GM19397 (cell line): ENCODE measurements around the gene SENP7.
"Not testable (repeated sequence)": the region's sequence is repeated elsewhere in the genome, so short reads cannot be mapped to it uniquely, and the experiment has no call there.

Experiments
- ATAC-seq: cut with Tn5 transposase; IDR thresholded peaks from one replicate; pipeline ENCODE4 v1.9.1; 2021; ENCODE audit warnings: mild to moderate bottlenecking, moderate library complexity; ENCODE audit not compliant: unreplicated experiment

SENP7 gene

DNA sequence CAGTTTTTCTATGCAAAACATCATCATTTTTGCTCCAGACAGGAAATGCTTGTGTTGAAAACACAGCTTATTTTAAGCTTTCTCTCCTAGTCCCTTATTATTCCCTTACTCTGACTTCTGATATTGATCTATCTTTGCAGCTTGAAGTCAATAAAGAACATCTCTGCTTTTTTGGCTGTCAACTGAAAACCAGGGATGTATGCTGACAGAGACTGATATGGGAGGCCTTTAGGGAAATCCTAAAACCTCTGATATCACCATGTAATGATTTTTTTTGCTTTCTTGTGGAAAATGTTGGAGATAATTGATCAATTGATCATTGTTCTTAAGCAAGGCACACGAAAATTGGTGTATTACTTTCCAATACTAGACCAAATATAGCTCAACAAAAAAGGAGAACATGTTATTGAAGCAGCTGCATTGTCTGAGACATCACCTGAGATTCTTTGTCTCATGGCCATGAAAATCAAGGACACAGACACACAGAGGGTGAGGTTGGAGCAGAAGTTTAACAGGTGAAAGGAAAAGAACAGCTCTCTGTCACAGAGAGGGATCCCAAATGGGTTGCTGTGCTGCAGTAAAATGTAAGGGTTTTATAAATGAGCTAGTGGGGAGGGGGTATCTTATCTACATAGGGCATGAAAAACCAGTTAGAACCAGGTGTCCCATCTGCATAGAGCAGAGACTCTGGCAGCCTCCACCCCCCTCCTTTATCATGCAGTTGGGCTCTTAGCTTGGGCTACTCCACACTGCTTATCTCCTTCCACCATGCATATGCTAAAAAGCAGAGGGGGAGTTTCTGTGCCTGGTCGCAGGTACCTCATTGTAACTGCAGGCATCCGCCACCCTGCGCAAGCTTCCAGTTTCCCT lies 17.0 kb upstream of the SENP7 start:
- ATAC-seq, result no peak

GRCh38 chr3:101527906-101528305 lies 14.9 kb upstream of the SENP7 start:
- no peak for ATAC-seq

DNA sequence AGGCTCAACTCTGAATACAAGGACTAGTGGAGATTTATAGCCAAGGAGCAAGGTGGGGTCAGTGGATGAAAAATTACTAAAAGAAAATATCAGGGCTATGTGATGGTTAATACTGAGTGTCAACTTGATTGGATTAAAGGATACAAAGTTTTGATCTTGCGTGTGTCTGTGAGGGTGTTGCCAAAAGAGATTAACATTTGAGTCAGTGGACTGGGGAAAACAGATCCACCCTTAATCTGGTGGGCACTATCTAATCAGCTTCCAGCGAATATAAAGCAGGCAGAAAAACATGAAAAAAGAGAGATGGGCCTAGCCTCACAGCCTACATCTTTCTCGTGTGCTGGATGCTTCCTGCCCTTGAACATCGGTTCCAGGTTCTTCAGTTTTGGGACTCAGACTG lies 14.4 kb upstream of the SENP7 start:
- ATAC-seq, result no peak

GRCh38 chr3:101521211-101521701 lies 8.2 kb upstream of the SENP7 start:
- ATAC-seq, result no peak

DNA sequence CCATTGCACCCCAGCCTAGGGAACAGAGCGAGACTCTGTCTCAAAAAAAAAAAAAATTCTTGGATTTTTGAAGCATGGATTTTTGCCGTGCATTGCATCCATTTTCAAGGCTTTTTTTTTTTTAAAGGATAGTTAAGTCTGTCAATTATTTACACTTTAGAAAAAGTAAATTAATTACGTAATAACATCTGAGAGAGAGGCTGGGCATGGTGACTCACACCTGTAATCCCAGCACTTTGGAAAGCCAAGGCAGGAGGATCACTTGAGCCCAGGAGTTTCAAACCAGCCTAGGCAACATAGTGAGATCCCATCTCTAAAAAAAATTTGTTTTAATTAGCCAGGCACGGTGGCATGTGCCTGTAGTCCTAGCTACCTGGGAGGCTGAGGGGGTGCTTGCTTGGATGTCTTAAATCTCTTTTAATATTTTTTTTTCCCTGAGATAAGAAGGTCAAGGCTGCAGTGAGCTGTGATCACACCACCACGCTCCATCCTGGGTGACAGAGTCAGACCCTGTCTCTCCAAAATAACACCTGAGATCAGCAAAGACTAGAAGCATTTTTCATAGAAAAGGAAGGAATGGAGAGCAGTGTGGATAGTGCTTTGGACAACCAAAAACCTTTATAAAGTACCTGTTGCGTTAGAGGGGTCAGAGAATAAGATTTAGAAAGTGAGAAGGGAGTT lies 6.8 kb upstream of the SENP7 start:
- no peak for ATAC-seq

- ATAC-seq, result peak; percentile 97
These were observed 5.4 kb upstream of the SENP7 start for GRCh38 chr3:101518421-101518871.

- no peak for ATAC-seq
These were observed 491 bp upstream of the SENP7 start for GRCh38 chr3:101513419-101513986.

- no peak for ATAC-seq
These were observed 691 bp downstream of the SENP7 start for GRCh38 chr3:101512396-101512645.

DNA sequence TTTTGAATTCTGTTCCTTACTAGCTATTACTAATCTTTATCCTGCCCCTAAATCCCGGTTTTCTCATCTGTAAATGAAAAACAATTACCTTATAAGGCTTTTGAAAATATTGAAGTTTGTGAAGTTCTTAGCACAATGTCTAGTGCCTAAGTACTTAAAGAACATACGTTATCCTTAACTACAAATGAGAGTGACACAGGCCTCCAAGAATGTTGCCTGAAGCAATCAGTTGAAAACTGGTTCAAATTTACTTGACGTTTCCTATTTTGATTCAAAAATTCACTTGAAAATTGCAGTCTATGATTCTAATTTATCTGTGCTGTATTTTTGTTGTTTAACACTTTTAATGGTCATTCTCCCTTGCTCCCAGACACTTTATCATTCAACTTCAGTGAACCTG lies 3.2 kb downstream of the SENP7 start:
- no peak for ATAC-seq

DNA sequence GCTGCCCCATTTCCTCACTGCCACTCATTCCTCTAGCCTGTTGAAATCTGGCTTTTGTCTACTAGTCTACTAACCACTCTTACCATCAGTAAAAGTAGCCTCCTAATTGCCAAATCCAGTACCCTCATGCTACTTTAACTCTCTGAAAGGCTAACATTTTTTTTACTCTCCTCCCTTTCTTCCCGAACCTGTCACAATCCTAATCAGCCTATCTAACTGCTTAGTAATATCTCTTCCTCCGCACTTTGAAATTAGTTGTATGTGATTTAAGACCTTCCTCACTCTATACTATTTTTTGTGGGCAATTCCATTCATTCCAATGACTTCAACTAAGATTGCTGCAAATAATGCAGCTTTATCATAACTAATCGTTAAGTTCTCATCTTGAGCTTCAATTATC lies 3.7 kb downstream of the SENP7 start:
- no peak for ATAC-seq

DNA sequence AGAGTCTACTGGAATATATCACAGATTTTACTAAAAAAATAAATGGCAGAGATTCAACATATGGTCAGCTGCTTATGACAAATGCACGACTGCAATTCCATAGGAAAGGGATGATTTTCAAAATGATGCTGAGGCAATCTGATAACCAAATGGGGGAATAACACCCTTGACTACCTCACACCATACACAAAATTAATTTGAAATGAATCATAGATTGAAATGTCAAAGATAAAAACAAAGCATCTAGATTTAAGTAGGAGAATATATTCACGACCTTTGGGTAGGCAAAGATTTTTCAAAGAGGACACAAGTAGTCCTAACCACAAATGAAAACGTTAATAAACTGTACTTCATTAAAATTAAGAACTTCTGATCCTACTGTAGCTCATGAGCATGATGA lies 11.2 kb downstream of the SENP7 start:
- ATAC-seq, result no peak

DNA sequence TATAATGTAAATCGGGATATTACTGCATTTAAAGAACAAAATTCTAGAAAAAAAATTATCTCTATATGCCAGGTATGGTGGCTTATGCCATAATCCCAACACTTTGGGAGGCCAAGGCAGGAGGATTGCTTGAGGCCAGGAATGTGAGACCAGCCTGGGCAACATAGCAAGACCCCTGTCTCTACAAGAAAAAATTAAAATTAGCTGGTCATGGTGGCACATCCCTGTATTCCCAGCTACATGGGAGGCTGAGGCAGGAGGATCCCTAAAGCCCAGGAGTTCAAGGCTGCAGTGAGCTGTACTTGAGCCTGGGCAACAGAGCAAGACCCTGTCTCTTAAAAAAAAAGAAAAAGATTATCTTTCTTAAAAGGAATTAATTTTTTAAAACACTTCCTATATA lies 12.8 kb downstream of the SENP7 start:
- ATAC-seq, result no peak

DNA sequence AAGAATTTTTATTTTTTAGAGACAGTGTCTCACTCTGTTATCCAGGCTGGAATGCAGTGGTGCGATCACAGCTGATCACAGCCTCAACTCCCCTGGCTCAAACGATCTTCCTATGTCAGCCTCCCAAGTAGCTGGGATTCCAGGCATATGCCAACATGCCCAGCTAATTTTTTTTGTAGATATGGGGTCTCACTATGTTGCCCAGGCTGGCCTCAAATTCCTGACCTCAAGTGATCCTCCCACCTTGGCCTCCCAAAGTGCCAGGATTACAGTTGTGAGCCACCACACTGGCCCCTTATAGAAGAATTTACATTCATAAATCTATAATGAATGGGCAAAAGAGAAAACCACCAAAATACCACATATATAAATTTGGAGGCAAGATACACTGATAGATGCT lies 15.2 kb downstream of the SENP7 start:
- no peak for ATAC-seq

DNA sequence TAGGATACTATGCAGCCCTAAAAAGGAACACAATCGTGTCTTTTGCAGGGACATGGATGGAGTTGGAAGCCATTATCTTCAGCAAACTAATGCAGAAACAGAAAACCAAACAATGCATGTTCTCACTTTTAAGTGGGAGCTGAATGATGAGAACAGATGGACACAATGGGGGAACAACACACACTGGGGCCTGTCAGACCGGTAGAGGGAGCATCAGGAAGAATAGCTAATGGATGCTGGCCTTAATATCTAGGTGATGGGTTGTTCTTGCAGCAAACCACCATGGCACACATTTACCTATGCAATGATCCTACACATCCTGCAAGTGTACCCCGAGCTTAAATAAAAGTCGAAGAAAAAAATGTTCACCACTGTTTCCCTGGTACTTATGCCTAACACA lies 17.5 kb downstream of the SENP7 start:
- ATAC-seq, result no peak

DNA sequence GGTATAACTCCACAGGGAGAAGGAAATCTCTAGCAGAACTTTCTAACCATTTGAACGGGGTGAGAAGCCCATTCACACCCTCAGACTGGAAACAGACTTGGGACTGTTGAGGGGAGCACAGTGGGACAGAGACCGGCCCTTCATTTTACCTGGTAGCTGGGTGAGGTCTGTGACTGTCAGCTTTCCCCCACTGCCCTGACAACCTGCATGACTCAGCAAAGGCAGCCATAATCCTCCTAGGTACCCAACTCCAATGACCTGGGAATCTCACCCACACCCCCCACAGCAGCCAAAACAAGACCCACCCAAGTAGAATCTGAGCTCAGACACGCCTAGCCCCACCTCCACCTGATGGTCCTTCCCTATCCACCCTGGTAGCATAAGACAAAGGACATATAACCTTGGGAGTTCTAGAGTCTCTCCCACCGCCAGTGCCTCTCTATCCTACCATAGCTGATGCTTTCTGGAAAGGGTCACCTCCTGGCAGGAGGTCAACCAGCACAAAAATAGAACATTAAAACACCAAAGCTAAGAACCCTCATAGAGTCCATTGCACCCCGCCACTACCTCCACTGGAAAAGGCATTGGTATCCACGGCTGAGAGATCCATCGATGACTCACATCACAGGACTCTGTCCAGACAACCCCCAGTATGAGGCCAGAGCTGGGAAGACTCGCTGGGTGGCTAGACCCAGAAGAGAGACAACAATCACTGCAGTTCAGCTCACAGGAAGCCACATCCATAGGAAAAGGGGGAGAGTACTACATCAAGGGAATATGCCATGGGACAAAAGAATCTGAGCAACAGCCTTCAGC lies 28.0 kb downstream of the SENP7 start:
- no peak for ATAC-seq

DNA sequence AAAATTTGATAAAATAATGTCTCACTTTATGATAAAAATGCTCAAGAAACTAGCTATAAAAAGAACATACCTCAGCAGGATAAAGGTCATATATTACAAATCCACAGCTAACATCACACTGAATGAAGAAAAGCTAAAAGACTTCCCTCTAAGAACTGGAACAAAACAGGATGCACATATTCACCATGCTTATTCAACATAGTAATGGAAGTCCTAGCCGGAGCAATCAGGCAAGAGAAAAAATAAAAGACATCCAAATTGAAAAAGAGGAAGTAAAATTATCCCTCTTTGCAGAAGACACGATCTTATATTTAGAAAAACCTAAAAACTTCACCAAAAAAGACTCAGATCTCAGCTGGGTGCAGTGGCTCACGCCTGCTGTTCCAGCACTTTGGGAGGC lies 34.0 kb downstream of the SENP7 start:
- no peak for ATAC-seq

GRCh38 chr3:101474841-101475552 lies 38.0 kb downstream of the SENP7 start:
- ATAC-seq, result not testable (repeated sequence)

DNA sequence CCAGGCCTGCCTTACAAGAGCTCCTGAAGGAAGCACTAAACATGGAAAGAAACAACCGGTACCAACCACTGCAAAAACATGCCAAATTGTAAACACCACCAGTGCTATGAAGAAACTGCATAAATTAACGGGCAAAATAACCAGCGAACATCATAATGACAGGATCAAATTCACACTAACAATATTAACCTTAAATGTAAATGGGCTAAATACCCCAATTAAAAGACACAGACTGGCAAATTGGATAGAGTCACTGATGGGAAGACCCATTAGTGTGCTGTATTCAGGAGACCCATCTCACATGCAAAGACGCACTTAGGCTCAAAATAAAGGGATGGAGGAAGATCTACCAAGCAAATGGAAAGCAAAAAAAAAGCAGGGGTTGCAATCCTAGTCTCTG lies 44.3 kb downstream of the SENP7 start:
- ATAC-seq, result not testable (repeated sequence)

DNA sequence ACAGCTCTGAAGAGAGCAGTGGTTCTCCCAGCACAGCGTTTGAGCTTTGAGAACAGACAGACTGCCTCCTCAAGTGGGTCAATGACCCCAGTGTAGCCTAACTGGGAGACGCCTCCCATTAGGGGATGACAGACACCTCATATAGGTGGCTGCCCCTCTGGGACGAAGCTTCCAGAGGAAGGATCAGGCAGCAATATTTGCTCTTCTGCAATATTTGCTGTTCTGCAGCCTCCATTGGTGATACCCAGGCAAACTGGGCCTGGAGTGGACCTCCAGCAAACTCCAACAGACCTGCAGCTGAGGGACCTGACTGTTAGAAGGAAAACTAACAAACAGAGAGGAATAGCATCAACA lies 45.7 kb downstream of the SENP7 start:
- not testable (repeated sequence) for ATAC-seq

DNA sequence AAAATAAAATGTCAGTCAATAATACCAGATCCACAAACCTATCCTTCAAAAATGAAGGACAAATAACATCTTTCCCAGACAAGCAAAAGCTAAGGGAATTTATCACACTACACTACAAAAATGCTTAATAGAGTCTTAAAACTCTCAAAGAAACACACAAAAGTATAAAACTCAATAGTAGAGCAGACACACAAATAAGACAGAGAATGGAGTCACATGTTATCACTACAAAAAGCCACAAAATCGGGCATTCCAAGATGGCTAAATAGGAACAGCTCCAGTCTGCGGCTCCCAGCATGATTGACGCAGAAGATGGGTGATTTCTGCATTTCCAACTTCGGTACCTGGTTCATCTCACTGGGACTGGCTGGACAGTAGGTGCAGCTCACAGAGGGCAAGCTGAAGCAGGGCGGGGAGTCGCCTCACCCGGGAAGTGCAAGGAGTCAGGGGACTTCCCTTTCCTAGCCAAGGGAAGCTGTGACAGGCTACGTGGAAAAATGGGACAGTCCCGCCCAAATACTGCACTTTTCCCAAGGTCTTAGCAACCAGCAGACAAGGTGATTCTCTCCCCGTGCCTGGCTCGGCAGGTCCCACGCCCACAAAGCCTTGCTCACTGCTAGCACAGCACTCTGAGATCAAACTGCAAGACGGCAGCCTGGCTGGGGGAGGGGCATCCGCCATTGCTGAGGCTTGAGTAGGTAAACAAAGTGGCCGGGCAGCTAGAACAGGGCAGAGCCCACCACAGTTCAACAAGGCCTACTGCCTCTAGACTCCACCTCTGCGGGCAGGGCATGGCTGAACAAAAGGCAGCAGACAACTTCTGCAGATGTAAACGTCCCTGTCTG lies 46.3 kb downstream of the SENP7 start:
- no peak for ATAC-seq
